NCI-H82 treated with DMSO at 0.1 percent for 48 hours (cell line): Measurements from ENCODE around the gene TMEM170B.

Experiments used
- DNase-seq: peaks from one replicate; lab custom pipeline; 2025; ENCODE audit not compliant: unreplicated experiment; lab: John Stamatoyannopoulos, UW

Gene TMEM170B

GRCh38 chr6:11537229-11538051, at the start of gene TMEM170B:
Gene TMEM170B (plus strand): TSS chr6:11537749. CDS start chr6:11538278, 529 bp downstream.
- peak; percentile 92 for DNase-seq

GRCh38 chr6:11490996-11491395, 46.6 kb upstream of the TMEM170B start:
- DNase-seq: no peak

- no peak for DNase-seq
These were observed 45.7 kb upstream of the TMEM170B start for GRCh38 chr6:11491596-11492463.

- DNase-seq: no peak
These were observed 44.9 kb upstream of the TMEM170B start for GRCh38 chr6:11492464-11493290.

- DNase-seq: no peak
These were observed 43.6 kb upstream of the TMEM170B start for GRCh38 chr6:11493974-11494373.

- DNase-seq: peak; percentile 24
These were observed 42.6 kb upstream of the TMEM170B start for GRCh38 chr6:11494786-11495564.

GRCh38 chr6:11495565-11496145, 41.9 kb upstream of the TMEM170B start:
- DNase-seq: no peak

GRCh38 chr6:11496152-11497060, 41.1 kb upstream of the TMEM170B start:
- DNase-seq: peak; percentile 62

- DNase-seq: no peak
These were observed 40.4 kb upstream of the TMEM170B start for GRCh38 chr6:11497107-11497506.

- no peak for DNase-seq
These were observed 39.7 kb upstream of the TMEM170B start for GRCh38 chr6:11497881-11498280.

- DNase-seq: no peak
These were observed 37.5 kb upstream of the TMEM170B start for GRCh38 chr6:11500008-11500407.

GRCh38 chr6:11509471-11509870, 28.1 kb upstream of the TMEM170B start:
- DNase-seq: no peak

- no peak for DNase-seq
These were observed 22.9 kb upstream of the TMEM170B start for GRCh38 chr6:11514672-11515071.

GRCh38 chr6:11515763-11516162, 21.8 kb upstream of the TMEM170B start:
- DNase-seq: no peak

- DNase-seq: no peak
These were observed 14.5 kb upstream of the TMEM170B start for GRCh38 chr6:11522812-11523605.

- no peak for DNase-seq
These were observed 11.9 kb upstream of the TMEM170B start for GRCh38 chr6:11525468-11526155.

- no peak for DNase-seq
These were observed 11.4 kb upstream of the TMEM170B start for GRCh38 chr6:11526156-11526505.
